Measurements from ENCODE around the gene LUM.

The LUM gene

GRCh38 chr12:91111366-91112325, at the start of gene LUM:
Gene LUM, minus strand, starts transcription at chr12:91111494. Its CDS starts 2,515 bp downstream, at chr12:91108979.
- TF ChIP-seq, protein P1, sequence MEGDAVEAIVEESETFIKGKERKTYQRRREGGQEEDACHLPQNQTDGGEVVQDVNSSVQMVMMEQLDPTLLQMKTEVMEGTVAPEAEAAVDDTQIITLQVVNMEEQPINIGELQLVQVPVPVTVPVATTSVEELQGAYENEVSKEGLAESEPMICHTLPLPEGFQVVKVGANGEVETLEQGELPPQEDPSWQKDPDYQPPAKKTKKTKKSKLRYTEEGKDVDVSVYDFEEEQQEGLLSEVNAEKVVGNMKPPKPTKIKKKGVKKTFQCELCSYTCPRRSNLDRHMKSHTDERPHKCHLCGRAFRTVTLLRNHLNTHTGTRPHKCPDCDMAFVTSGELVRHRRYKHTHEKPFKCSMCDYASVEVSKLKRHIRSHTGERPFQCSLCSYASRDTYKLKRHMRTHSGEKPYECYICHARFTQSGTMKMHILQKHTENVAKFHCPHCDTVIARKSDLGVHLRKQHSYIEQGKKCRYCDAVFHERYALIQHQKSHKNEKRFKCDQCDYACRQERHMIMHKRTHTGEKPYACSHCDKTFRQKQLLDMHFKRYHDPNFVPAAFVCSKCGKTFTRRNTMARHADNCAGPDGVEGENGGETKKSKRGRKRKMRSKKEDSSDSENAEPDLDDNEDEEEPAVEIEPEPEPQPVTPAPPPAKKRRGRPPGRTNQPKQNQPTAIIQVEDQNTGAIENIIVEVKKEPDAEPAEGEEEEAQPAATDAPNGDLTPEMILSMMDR (conservative IDR thresholded peaks at IDR 0.05; ENCODE audit: low read depth, low read length): no peak
- DNase-seq (ENCODE audit: low read depth): peak; percentile 73
- peak within 1 kb of the TSS; percentile 56 for H3K4me3 ChIP-seq (ENCODE audit: low read depth, low read length)

DNA sequence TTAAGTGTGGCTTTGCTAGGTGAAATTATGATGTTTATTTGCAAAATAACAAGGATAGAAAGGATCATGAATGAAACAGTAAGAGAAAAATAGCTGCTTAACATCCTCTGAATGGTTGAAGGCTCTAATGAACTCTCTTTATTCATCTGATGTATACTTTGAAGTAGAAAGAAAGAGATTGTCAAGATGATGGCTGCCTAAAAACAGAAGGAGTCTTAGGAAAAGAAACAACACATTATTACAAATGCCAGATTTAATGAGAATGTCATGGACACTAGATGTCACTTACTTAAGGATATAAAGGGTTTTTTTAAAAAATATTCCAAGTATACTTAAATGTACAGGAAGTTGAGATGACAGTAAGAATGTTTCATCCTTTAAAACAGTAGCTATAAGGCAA, 49.7 kb upstream of the LUM start:
- no peak overlapping the region for H3K4me3 ChIP-seq (ENCODE audit: low read depth, low read length)
- TF ChIP-seq, protein P1 (conservative IDR thresholded peaks at IDR 0.05; ENCODE audit: low read depth, low read length): no peak
- DNase-seq (ENCODE audit: low read depth): no peak

GRCh38 chr12:91155990-91156389, 44.7 kb upstream of the LUM start:
- H3K4me3 ChIP-seq (ENCODE audit: low read depth, low read length): no peak overlapping the region
- TF ChIP-seq, protein P1 (conservative IDR thresholded peaks at IDR 0.05; ENCODE audit: low read depth, low read length): no peak
- DNase-seq (ENCODE audit: low read depth): no peak

DNA sequence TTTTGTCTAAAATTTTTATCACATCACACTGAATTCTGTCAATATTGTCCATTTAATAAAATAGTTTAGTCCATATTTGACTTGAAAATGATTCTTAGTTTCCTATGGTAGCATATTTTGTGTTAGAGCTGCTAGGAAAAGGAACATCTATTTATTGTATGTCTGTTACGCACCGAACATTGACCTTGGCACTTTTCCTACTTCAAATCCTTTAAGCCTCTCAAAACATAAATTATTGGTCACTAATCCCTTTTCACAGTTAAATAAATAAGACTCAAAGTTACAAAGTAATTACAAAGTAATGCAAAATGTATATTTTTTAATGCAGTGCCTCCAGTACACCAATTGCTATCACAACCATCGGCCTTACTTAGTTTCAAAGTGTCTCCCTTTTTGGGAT, 42.8 kb upstream of the LUM start:
- no peak for DNase-seq (ENCODE audit: low read depth)
- no peak overlapping the region for H3K4me3 ChIP-seq (ENCODE audit: low read depth, low read length)
- TF ChIP-seq, protein P1 (conservative IDR thresholded peaks at IDR 0.05; ENCODE audit: low read depth, low read length): no peak

- no peak overlapping the region for H3K4me3 ChIP-seq (ENCODE audit: low read depth, low read length)
- TF ChIP-seq, protein P1 (conservative IDR thresholded peaks at IDR 0.05; ENCODE audit: low read depth, low read length): no peak
- DNase-seq (ENCODE audit: low read depth): peak; percentile 13
Observed at GRCh38 chr12:91144053-91144452, 32.8 kb upstream of the LUM start.

- H3K4me3 ChIP-seq (ENCODE audit: low read depth, low read length): no peak overlapping the region
- TF ChIP-seq, protein P1 (conservative IDR thresholded peaks at IDR 0.05; ENCODE audit: low read depth, low read length): no peak
- DNase-seq (ENCODE audit: low read depth): no peak
Observed at GRCh38 chr12:91143206-91143605, 31.9 kb upstream of the LUM start.

Data from choroid plexus epithelial cell (primary cell).